ENCODE results near the gene ADAD2. TPM values are rescaled to one million over a fixed set of nuclear protein-coding genes. Genes with fewer than 3 reads are reported as not detected.

The ADAD2 gene
- total and polyA plus RNA-seq, 12 donors: 0.36 to 5.9 (median 0.85) TPM; not detected in 4

GRCh38 chr16:84237994-84238750 is 47.2 kb downstream of the ADAD2 start:
- no peak for TF ChIP-seq CTCF (IDR thresholded peaks at IDR 0.05)
- Histone ChIP-seq H3K4me1 (peaks cover 0 to 18% (median 3%) of the 10 kb centered on the region in 9 donors), H3K36me3 (no peaks in the 10 kb centered on the region), H3K9me3 (no peaks in the 10 kb centered on the region), H3K27me3 (peaks cover 0 to 57% (median 22%) of the 10 kb centered on the region in 7 donors), H3K4me3 (no peak overlapping the region), H3K27ac (no peak overlapping the region)
- DNase-seq (no peak), ATAC-seq (no peak)
- WGBS, 2 donors: 82 to 86% methylated on average over 17 of the region's 17 CpGs
- intact Hi-C loops (cut with DNase I): no loop called here

GRCh38 chr16:84239141-84239769 is 48.3 kb downstream of the ADAD2 start:
- Histone ChIP-seq H3K36me3 (no peaks in the 10 kb centered on the region), H3K9me3 (no peaks in the 10 kb centered on the region), H3K27me3 (peaks cover 0 to 53% (median 30%) of the 10 kb centered on the region in 7 donors), H3K4me1 (peaks cover 0 to 18% (median 2%) of the 10 kb centered on the region in 9 donors), H3K27ac (no peak overlapping the region), H3K4me3 (no peak overlapping the region)
- 49 to 53% methylated on average over 10 of the region's 10 CpGs for WGBS, 2 donors
- intact Hi-C loops (cut with DNase I): no loop called here
- ATAC-seq (no peak), DNase-seq (no peak)
- TF ChIP-seq CTCF (IDR thresholded peaks at IDR 0.05): no peak

DNA sequence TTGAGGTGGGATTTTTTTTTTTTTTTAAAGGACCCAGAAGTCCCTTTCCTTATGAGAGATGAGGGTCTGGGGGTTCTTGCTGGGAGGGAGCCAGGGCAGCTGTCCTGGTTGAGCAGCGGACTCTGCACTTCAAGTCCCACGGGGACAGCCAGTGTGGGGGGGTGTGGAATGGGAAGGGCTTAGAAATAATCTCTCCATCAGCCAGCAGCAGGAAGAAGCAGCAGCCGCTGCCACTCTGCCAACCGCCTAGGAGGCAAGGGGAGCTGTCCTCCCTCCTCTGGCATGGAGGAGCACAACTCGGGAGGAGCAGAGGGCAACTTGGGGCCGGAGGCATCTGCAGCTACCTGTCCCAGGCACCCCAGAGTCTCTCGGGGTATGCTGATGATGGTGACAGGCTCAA is 49.0 kb downstream of the ADAD2 start, which contains the start of gene KCNG4:
Gene KCNG4 (minus strand): TSS at position 104 of the 400 bp plus-strand sequence. CDS start 2,527 bp downstream, outside the sequence.
- Histone ChIP-seq H3K4me3 (no peak within 1 kb of the TSS), H3K36me3 (no peaks in the 10 kb centered on the region), H3K27me3 (peaks cover 0 to 53% (median 33%) of the 10 kb centered on the region in 7 donors), H3K27ac (no peak within 1 kb of the TSS), H3K9me3 (no peaks in the 10 kb centered on the region), H3K4me1 (peaks cover 0 to 12% (median 0%) of the 10 kb centered on the region in 9 donors)
- ATAC-seq: no peak
- DNase-seq: no peak
- intact Hi-C loops (cut with DNase I): no loop called here
- 17 to 28% methylated on average over 7 of the region's 7 CpGs for WGBS, 2 donors
- TF ChIP-seq CTCF (IDR thresholded peaks at IDR 0.05): no peak

DNA sequence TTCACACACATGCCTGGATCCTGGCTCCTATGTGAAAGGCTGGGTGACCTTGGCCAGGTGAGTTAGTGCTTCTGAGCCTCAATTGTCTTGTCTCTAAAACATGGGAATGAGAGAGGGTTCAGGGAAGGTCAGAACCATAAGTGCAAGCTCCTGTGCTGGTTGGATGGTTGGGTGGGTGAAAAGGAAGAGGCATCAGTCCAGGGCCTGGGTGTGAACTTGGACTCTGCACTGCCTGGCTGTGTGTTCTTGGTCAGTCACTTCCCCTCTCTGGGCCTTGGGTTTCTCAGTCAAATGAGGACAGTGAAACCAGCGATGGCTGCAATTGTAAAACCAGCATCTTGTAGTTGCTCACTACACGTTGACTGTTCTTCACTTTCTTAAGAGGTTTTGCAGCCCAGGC is 49.5 kb downstream of the ADAD2 start:
- ATAC-seq: no peak
- H3K4me3 ChIP-seq: no peak overlapping the region
- H3K36me3 ChIP-seq: no peaks in the 10 kb centered on the region
- intact Hi-C loops (cut with DNase I): no loop called here
- H3K27me3 ChIP-seq: peaks cover 0 to 53% (median 33%) of the 10 kb centered on the region in 7 donors
- no peak for TF ChIP-seq CTCF (IDR thresholded peaks at IDR 0.05)
- 72 to 74% methylated on average over 2 of the region's 2 CpGs for WGBS, 2 donors
- no peaks in the 10 kb centered on the region for H3K9me3 ChIP-seq
- DNase-seq: no peak
- no peak overlapping the region for H3K27ac ChIP-seq
- peaks cover 0 to 9% (median 0%) of the 10 kb centered on the region in 9 donors for H3K4me1 ChIP-seq

All from heart right ventricle (tissue), 16 donors.